Fibroblast of lung (primary cell): ENCODE data around the gene NEFH. TPM values are rescaled to one million over a fixed set of nuclear protein-coding genes. Genes with fewer than 3 reads are reported as not detected.

Experiments used
- DNase-seq, 2 donors: peaks; one replicate each; pipeline versions ENCODE4 v3.0.0 to v3.0.0-alpha.2; 2010; ENCODE audit warnings: low read depth in 2 of 2
- H2AFZ ChIP-seq: 2 replicates; pipeline ENCODE4 v1.5.1; 2012; ENCODE audit warnings: low read length, control low read depth, inconsistent platforms
- H3K27ac ChIP-seq: 2 replicates; pipeline ENCODE4 v1.5.1; 2011; ENCODE audit warnings: low read length, control low read depth; ENCODE audit not compliant: insufficient read depth
- H3K27me3 ChIP-seq: 2 replicates; pipeline ENCODE4 v1.5.1; 2011; ENCODE audit warnings: mild to moderate bottlenecking, low read length; ENCODE audit not compliant: control insufficient read depth, insufficient read depth
- H3K36me3 ChIP-seq: 2 replicates; pipeline ENCODE4 v1.5.1; 2011; ENCODE audit warnings: low read length; ENCODE audit not compliant: control insufficient read depth, insufficient read depth
- H3K4me1 ChIP-seq: 2 replicates; pipeline ENCODE4 v1.5.1; 2011; ENCODE audit warnings: low read length; ENCODE audit not compliant: control insufficient read depth, insufficient read depth; ENCODE audit errors: extremely low read depth
- H3K4me2 ChIP-seq: 2 replicates; pipeline ENCODE4 v1.5.1; 2011; ENCODE audit warnings: low read length, control low read depth; ENCODE audit not compliant: insufficient read depth; ENCODE audit errors: extremely low read depth
- H3K4me3 ChIP-seq, 4 experiments: fragments of 200-600 bp in 1 of 4; sonication (generic) in 1 of 4; replicated peaks in 1 of 4; 2 replicates each; pipeline ENCODE4 v1.5.1; 2011 to 2016; ENCODE audit warnings: low read length in 4 of 4, low read depth in 3 of 4, mild to moderate bottlenecking in 3 of 4, control low read depth in 2 of 4, inconsistent platforms in 1 of 4, mixed read lengths in 1 of 4; ENCODE audit not compliant: insufficient read depth in 1 of 4; ENCODE audit errors: control extremely low read depth in 1 of 4
- H3K79me2 ChIP-seq: 2 replicates; pipeline ENCODE4 v1.5.1; 2012; ENCODE audit warnings: mild to moderate bottlenecking, low read length, inconsistent platforms; ENCODE audit not compliant: control insufficient read depth, insufficient read depth
- H3K9ac ChIP-seq: 2 replicates; pipeline ENCODE4 v1.5.1; 2011; ENCODE audit warnings: mild to moderate bottlenecking, low read length, control low read depth; ENCODE audit not compliant: insufficient read depth
- H3K9me3 ChIP-seq: 2 replicates; pipeline ENCODE4 v1.5.1; 2012; ENCODE audit warnings: low read depth, low read length; ENCODE audit not compliant: control insufficient read depth, insufficient read depth
- H4K20me1 ChIP-seq: 2 replicates; pipeline ENCODE4 v1.5.1; 2011; ENCODE audit warnings: low read length; ENCODE audit not compliant: control insufficient read depth, insufficient read depth; ENCODE audit errors: extremely low read depth
- CTCF ChIP-seq, 2 donors: IDR thresholded peaks in 1 of 2; conservative IDR thresholded peaks in 1 of 2; 1 replicate in 1 of 2; 2 replicates in 1 of 2; pipeline ENCODE4 v1.5.1; 2011 to 2012; ENCODE audit warnings: low read length in 2 of 2, control low read depth in 1 of 2, inconsistent platforms in 1 of 2, low read depth in 1 of 2, mild to moderate bottlenecking in 1 of 2
- EZH2 ChIP-seq: IDR thresholded peaks from 2 replicates; pipeline ENCODE4 v1.5.1; 2012; ENCODE audit warnings: low read length, control low read depth, mild to moderate bottlenecking; ENCODE audit errors: missing control alignments
- polyA plus RNA-seq, 2 donors: library from polyadenylated mRNA; depleted of rRNA in 1 of 2; stranded (reverse) in 1 of 2; unstranded in 1 of 2; fragments of >200 nt; gene quantifications; 2 replicates each; pipeline ENCODE4 v1.2.1, GENCODE V29; 2011 to 2012; ENCODE audit warnings: missing spikeins in 1 of 2
- total RNA-seq: library from RNA; depleted of rRNA; stranded (reverse); fragments of >200 nt; gene quantifications from 2 replicates; pipeline ENCODE4 v1.2.1, GENCODE V29; 2014

Gene NEFH
- total and polyA plus RNA-seq, 2 donors (not counting 1 experiment from before 2014, with no cell fraction given) = 0.17 to 0.37 TPM

GRCh38 chr22:29520851-29521250 is 40.8 kb downstream of the NEFH start:
- Histone ChIP-seq H3K9ac (no peak overlapping the region), H4K20me1 (no peaks in the 10 kb centered on the region), H3K79me2 (no peaks in the 10 kb centered on the region), H3K4me3 (no peak overlapping the region), H3K9me3 (no peaks in the 10 kb centered on the region), H3K27me3 (no peaks in the 10 kb centered on the region), H2AFZ (no peak overlapping the region), H3K27ac (no peak overlapping the region), H3K4me2 (no peak overlapping the region), H3K36me3 (peaks cover 31% of the 10 kb centered on the region), H3K4me1 (no peaks in the 10 kb centered on the region)
- peak; percentile 21 to 86 for DNase-seq
- TF ChIP-seq EZH2 (no peak), CTCF (conservative IDR thresholded peaks at IDR 0.05 in 1 of 2, IDR thresholded peaks at IDR 0.05 in 1 of 2; ENCODE audit: low read depth in 1 of 2, low read length in 2 of 2) (no peak)

GRCh38 chr22:29521526-29521925 is 41.5 kb downstream of the NEFH start:
- Histone ChIP-seq H3K4me2 (no peak overlapping the region), H3K9ac (no peak overlapping the region), H3K9me3 (no peaks in the 10 kb centered on the region), H3K79me2 (no peaks in the 10 kb centered on the region), H4K20me1 (no peaks in the 10 kb centered on the region), H3K36me3 (peaks cover 31% of the 10 kb centered on the region), H3K4me3 (no peak overlapping the region), H2AFZ (no peak overlapping the region), H3K4me1 (no peaks in the 10 kb centered on the region), H3K27me3 (no peaks in the 10 kb centered on the region), H3K27ac (no peak overlapping the region)
- no peak for DNase-seq
- TF ChIP-seq EZH2 (no peak), CTCF (conservative IDR thresholded peaks at IDR 0.05 in 1 of 2, IDR thresholded peaks at IDR 0.05 in 1 of 2; ENCODE audit: low read depth in 1 of 2, low read length in 2 of 2) (no peak)

DNA sequence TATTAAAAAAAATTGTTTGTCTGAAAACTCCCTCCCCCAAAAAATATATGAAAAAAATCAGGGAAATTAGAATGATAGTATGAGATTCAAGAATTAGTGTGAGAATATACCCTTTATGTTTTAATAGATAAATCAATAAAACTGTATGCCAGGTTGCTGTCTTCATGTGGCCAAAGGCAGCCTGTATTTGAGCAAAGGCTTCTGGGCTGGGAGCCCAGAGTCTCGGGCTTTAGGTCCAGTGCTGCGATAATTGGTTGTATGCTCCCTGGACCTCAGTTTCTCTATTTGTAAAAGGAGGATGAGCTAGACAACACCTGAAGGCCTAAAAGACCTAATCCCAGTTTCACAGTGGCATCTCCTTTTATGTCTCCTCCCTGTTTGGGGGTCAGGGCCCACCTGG is 43.7 kb downstream of the NEFH start:
- DNase-seq = no peak
- Histone ChIP-seq H3K9me3 (no peaks in the 10 kb centered on the region), H3K27ac (no peak overlapping the region), H3K4me1 (no peaks in the 10 kb centered on the region), H3K27me3 (no peaks in the 10 kb centered on the region), H4K20me1 (no peaks in the 10 kb centered on the region), H3K4me2 (no peak overlapping the region), H3K9ac (no peak overlapping the region), H3K4me3 (no peak overlapping the region), H3K79me2 (no peaks in the 10 kb centered on the region), H2AFZ (no peak overlapping the region), H3K36me3 (peaks cover 32% of the 10 kb centered on the region)
- TF ChIP-seq EZH2 (no peak), CTCF (conservative IDR thresholded peaks at IDR 0.05 in 1 of 2, IDR thresholded peaks at IDR 0.05 in 1 of 2; ENCODE audit: low read depth in 1 of 2, low read length in 2 of 2) (no peak)
